ENCODE data around the gene DLG2. TPM values are rescaled to one million over a fixed set of nuclear protein-coding genes. Genes with fewer than 3 reads are reported as not detected.

Gene DLG2
- total RNA-seq, 2 experiments from 2014 or later: 2.0 to 2.1 TPM

DNA sequence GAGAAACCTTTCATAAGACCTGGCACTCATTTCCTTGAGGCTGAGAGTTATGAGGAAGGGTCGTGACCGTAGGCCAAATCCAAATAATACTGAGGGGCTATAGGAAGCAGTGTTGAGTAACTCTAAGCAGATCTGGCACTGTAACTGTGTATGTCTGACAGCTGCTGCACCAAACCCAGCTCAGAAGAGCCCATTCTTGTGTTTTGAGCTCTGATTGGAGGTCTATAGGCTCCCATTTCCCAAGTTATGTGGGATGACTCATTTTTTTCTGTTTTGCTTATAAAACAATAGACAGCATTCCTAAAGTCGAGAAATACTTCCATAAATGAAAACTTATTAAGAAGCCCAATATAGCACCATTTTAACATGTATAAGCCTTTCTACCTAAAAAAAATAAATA, 645.8 kb downstream of the DLG2 start:
- Histone ChIP-seq H3K27me3 (ENCODE audit: control insufficient read depth in 1 of 2, insufficient read depth in 2 of 2, low read length in 2 of 2) (no peaks in the 10 kb centered on the region), H3K4me1 (ENCODE audit: insufficient read depth, low read length) (no peaks in the 10 kb centered on the region), H3K9me3 (ENCODE audit: control insufficient read depth in 1 of 2, insufficient read depth in 1 of 2, low read length in 2 of 2) (peaks cover 5 to 9% of the 10 kb centered on the region in 2 experiments), H3K36me3 (ENCODE audit: insufficient read depth, low read length) (no peaks in the 10 kb centered on the region), H3K4me3 (ENCODE audit: low read length) (no peak overlapping the region), H3K27ac (ENCODE audit: low read depth in 1 of 2, low read length in 2 of 2) (no peak overlapping the region)
- H3K27ac Mint-ChIP-seq: no peak overlapping the region
- intact Hi-C loops (cut with DNase I, micrococcal nuclease): no loop called here
- TF ChIP-seq CTCF (IDR thresholded peaks at IDR 0.05): no peak
- CTCF ChIA-PET: no interaction called here
- ATAC-seq (ENCODE audit: poor library complexity) (no peak), DNase-seq (no peak)
- no peaks in the 10 kb centered on the region for H3K27me3 Mint-ChIP-seq
- H3K36me3 Mint-ChIP-seq (ENCODE audit: low read depth): peaks cover 6% of the 10 kb centered on the region
- H3K4me3 Mint-ChIP-seq: no peak overlapping the region
- POLR2A ChIA-PET: no interaction called here
- peaks cover 25% of the 10 kb centered on the region for H3K9me3 Mint-ChIP-seq
- no peaks in the 10 kb centered on the region for H3K4me1 Mint-ChIP-seq (ENCODE audit: low read depth)

GRCh38 chr11:84969103-84969502, 658.0 kb downstream of the DLG2 start:
- ChIA-PET POLR2A (no interaction called here), CTCF (no interaction called here)
- no peak overlapping the region for H3K4me3 Mint-ChIP-seq
- no peak overlapping the region for H3K27ac Mint-ChIP-seq
- no peak for TF ChIP-seq CTCF (IDR thresholded peaks at IDR 0.05)
- H3K9me3 ChIP-seq (ENCODE audit: control insufficient read depth in 1 of 2, insufficient read depth in 1 of 2, low read length in 2 of 2): peaks cover 6 to 8% of the 10 kb centered on the region in 2 experiments
- H3K4me1 ChIP-seq (ENCODE audit: insufficient read depth, low read length): no peaks in the 10 kb centered on the region
- peaks cover 20% of the 10 kb centered on the region for H3K9me3 Mint-ChIP-seq
- H3K36me3 Mint-ChIP-seq (ENCODE audit: low read depth): no peaks in the 10 kb centered on the region
- H3K27me3 Mint-ChIP-seq: no peaks in the 10 kb centered on the region
- no peak for ATAC-seq (ENCODE audit: poor library complexity)
- intact Hi-C loops (cut with DNase I, micrococcal nuclease): no loop called here
- no peak overlapping the region for H3K4me3 ChIP-seq (ENCODE audit: low read length)
- no peak for DNase-seq
- H3K4me1 Mint-ChIP-seq (ENCODE audit: low read depth): no peaks in the 10 kb centered on the region
- H3K36me3 ChIP-seq (ENCODE audit: insufficient read depth, low read length): no peaks in the 10 kb centered on the region
- H3K27me3 ChIP-seq (ENCODE audit: control insufficient read depth in 1 of 2, insufficient read depth in 2 of 2, low read length in 2 of 2): no peaks in the 10 kb centered on the region
- H3K27ac ChIP-seq (ENCODE audit: low read depth in 1 of 2, low read length in 2 of 2): no peak overlapping the region

- ATAC-seq (ENCODE audit: poor library complexity) (no peak), DNase-seq (no peak)
- Mint-ChIP-seq H3K4me3 (no peak overlapping the region), H3K27me3 (no peaks in the 10 kb centered on the region), H3K27ac (no peak overlapping the region), H3K4me1 (ENCODE audit: low read depth) (no peaks in the 10 kb centered on the region), H3K36me3 (ENCODE audit: low read depth) (no peaks in the 10 kb centered on the region), H3K9me3 (peaks cover 12% of the 10 kb centered on the region)
- H3K9me3 ChIP-seq (ENCODE audit: control insufficient read depth in 1 of 2, insufficient read depth in 1 of 2, low read length in 2 of 2): peaks cover under 1 to 5% of the 10 kb centered on the region in 2 experiments
- intact Hi-C loops (cut with DNase I, micrococcal nuclease): no loop called here
- ChIA-PET POLR2A (no interaction called here), CTCF (no interaction called here)
- no peak overlapping the region for H3K27ac ChIP-seq (ENCODE audit: low read depth in 1 of 2, low read length in 2 of 2)
- no peak for TF ChIP-seq CTCF (IDR thresholded peaks at IDR 0.05)
- no peaks in the 10 kb centered on the region for H3K27me3 ChIP-seq (ENCODE audit: control insufficient read depth in 1 of 2, insufficient read depth in 2 of 2, low read length in 2 of 2)
- no peaks in the 10 kb centered on the region for H3K36me3 ChIP-seq (ENCODE audit: insufficient read depth, low read length)
- H3K4me3 ChIP-seq (ENCODE audit: low read length): no peak overlapping the region
- H3K4me1 ChIP-seq (ENCODE audit: insufficient read depth, low read length): no peaks in the 10 kb centered on the region
These were observed 661.7 kb downstream of the DLG2 start for GRCh38 chr11:84965484-84965883.
